GM12892 (cell line): ENCODE results near the gene KRTAP1-5.

Source experiments
- DNase-seq: peaks from one replicate; pipeline ENCODE4 v3.0.0; 2011; ENCODE audit not compliant: insufficient read length
- FAIRE-seq: peaks from 2 replicates; lab custom pipeline; 2011; peaks lifted over from hg19 to GRCh38; lab: Jason Lieb, UNC
- POLR2A ChIP-seq: IDR thresholded peaks from 2 replicates; pipeline ENCODE4 v1.6.1; 2011; ENCODE audit warnings: low read depth, low read length, control low read depth
- POLR2AphosphoS5 ChIP-seq: IDR thresholded peaks from 2 replicates; pipeline ENCODE4 v1.6.1; 2011; ENCODE audit warnings: low read depth, low read length, control low read depth
- TAF1 ChIP-seq: IDR thresholded peaks from 2 replicates; pipeline ENCODE4 v1.6.1; 2011; ENCODE audit warnings: low read depth, mild to moderate bottlenecking, control low read depth, low read length, borderline replicate concordance

KRTAP1-5 gene

DNA sequence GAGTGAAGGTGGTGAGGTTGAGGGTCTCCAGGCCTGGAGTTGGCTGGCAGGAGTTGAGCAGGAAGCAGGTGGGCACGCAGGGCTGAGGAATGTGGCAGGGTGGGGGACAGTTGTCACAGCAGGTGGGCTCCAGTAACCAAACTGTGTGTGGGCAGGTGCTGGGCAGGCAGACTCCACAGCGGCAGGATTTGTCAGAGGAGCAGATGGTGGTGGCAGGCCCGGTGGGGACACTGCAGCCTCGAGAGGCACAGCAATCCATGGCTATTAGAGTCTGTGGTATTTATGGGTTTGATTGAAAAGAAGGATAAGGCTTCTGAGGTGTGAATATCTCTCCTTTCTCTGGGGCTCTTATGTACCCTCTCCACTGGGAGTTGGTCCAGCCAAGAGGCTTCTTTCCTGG is 33.2 kb downstream of the KRTAP1-5 start, which contains the start of gene KRTAP3-3:
Gene KRTAP3-3 (minus strand): TSS at position 326 of the 400 bp plus-strand sequence. CDS start 67 bp downstream, at position 259.
- FAIRE-seq (no peak), DNase-seq (no peak)
- TF ChIP-seq TAF1 (no peak), POLR2A (no peak), POLR2AphosphoS5 (no peak)

- DNase-seq (no peak), FAIRE-seq (no peak)
- TF ChIP-seq POLR2A (no peak), TAF1 (no peak), POLR2AphosphoS5 (no peak)
These were observed 33.9 kb downstream of the KRTAP1-5 start for GRCh38 chr17:40993084-40993483.

DNA sequence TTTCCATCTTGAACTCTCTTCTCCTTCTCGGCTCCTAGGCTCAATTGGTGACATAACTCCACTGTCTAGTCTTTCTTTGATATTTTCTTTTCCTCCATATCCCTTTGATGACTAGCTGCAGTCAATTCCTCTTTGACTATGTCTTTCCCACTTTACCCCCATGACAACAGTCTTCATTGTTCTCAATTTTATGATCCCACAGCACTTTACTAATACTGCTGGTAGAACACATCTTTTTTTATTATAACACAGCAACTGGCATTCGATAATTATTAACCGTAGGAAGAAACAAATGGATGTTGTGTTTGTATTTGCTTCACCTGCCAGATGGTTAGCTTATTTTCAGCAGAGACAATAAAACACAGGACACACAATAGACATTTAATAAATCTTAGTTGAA is 34.3 kb downstream of the KRTAP1-5 start:
- FAIRE-seq, result no peak
- no peak for DNase-seq
- TF ChIP-seq POLR2AphosphoS5, result no peak
- TF ChIP-seq POLR2A, result no peak
- no peak for TF ChIP-seq TAF1

- no peak for FAIRE-seq
- TF ChIP-seq TAF1, result no peak
- TF ChIP-seq POLR2AphosphoS5, result no peak
- TF ChIP-seq POLR2A, result no peak
- no peak for DNase-seq
These were observed 40.1 kb downstream of the KRTAP1-5 start for GRCh38 chr17:40986920-40987319.

GRCh38 chr17:40984226-40984625 is 42.8 kb downstream of the KRTAP1-5 start, which contains the start of gene KRT40:
Gene KRT40, minus strand, starts transcription at chr17:40984326. Its CDS starts 53 bp downstream, at chr17:40984273.
- no peak for FAIRE-seq
- no peak for TF ChIP-seq TAF1
- no peak for TF ChIP-seq POLR2A
- no peak for TF ChIP-seq POLR2AphosphoS5

GRCh38 chr17:40981115-40981514 is 45.9 kb downstream of the KRTAP1-5 start:
- TF ChIP-seq POLR2AphosphoS5 (no peak), TAF1 (no peak), POLR2A (no peak)
- DNase-seq (no peak), FAIRE-seq (no peak)

More at GRCh38 chr17:40984226-40984625, 42.8 kb downstream of the KRTAP1-5 start, which contains the start of gene KRT40:
- no peak for DNase-seq

GRCh38 chr17:40980596-40980995 is 46.4 kb downstream of the KRTAP1-5 start:
- no peak for DNase-seq
- TF ChIP-seq POLR2AphosphoS5 (no peak), TAF1 (no peak), POLR2A (no peak)
- FAIRE-seq, result no peak

- no peak for FAIRE-seq
- DNase-seq, result no peak
- TF ChIP-seq POLR2A (no peak), POLR2AphosphoS5 (no peak), TAF1 (no peak)
These were observed 46.9 kb downstream of the KRTAP1-5 start for GRCh38 chr17:40980117-40980516.

- FAIRE-seq, result no peak
- no peak for DNase-seq
- TF ChIP-seq TAF1 (no peak), POLR2A (no peak)
These were observed 48.3 kb downstream of the KRTAP1-5 start for GRCh38 chr17:40978575-40979151.
